ENCODE measurements around the gene CNTNAP2. TPM values are rescaled to one million over a fixed set of nuclear protein-coding genes. Genes with fewer than 3 reads are reported as not detected.

The CNTNAP2 gene
- total and polyA plus RNA-seq, 8 donors, result 0.94 to 42.5 (median 38.6) TPM

- no peak for TF ChIP-seq CTCF (IDR thresholded peaks at IDR 0.05)
- Histone ChIP-seq H3K4me1 (no peaks in the 10 kb centered on the region), H3K36me3 (no peaks in the 10 kb centered on the region), H3K9me3 (no peaks in the 10 kb centered on the region), H3K27ac (no peak overlapping the region), H3K27me3 (no peaks in the 10 kb centered on the region), H3K4me3 (no peak overlapping the region)
- no peak for ATAC-seq
- no peak for DNase-seq
- intact Hi-C loops (cut with DNase I), result no loop called here
These were observed 844.3 kb downstream of the CNTNAP2 start for GRCh38 chr7:146960773-146961391.

GRCh38 chr7:146961617-146962016, 845.0 kb downstream of the CNTNAP2 start:
- H3K4me1 ChIP-seq, result no peaks in the 10 kb centered on the region
- TF ChIP-seq CTCF (IDR thresholded peaks at IDR 0.05), result no peak
- H3K27ac ChIP-seq, result no peak overlapping the region
- H3K9me3 ChIP-seq, result peaks cover 0 to 1% of the 10 kb centered on the region in 2 donors
- H3K36me3 ChIP-seq, result no peaks in the 10 kb centered on the region
- no peak for DNase-seq
- H3K27me3 ChIP-seq, result no peaks in the 10 kb centered on the region
- ATAC-seq, result no peak
- intact Hi-C loops (cut with DNase I), result no loop called here
- H3K4me3 ChIP-seq, result no peak overlapping the region

- H3K36me3 ChIP-seq, result no peaks in the 10 kb centered on the region
- DNase-seq (no peak), ATAC-seq (no peak)
- no peaks in the 10 kb centered on the region for H3K4me1 ChIP-seq
- no peaks in the 10 kb centered on the region for H3K27me3 ChIP-seq
- H3K27ac ChIP-seq, result no peak overlapping the region
- H3K4me3 ChIP-seq, result no peak overlapping the region
- H3K9me3 ChIP-seq, result peaks cover 0 to 1% of the 10 kb centered on the region in 2 donors
- TF ChIP-seq CTCF (IDR thresholded peaks at IDR 0.05), result no peak
- intact Hi-C loops (cut with DNase I), result no loop called here
These were observed 849.7 kb downstream of the CNTNAP2 start for GRCh38 chr7:146966274-146966673.

- TF ChIP-seq CTCF (IDR thresholded peaks at IDR 0.05), result no peak
- H3K36me3 ChIP-seq, result no peaks in the 10 kb centered on the region
- DNase-seq (no peak), ATAC-seq (no peak)
- no peaks in the 10 kb centered on the region for H3K27me3 ChIP-seq
- no peaks in the 10 kb centered on the region for H3K9me3 ChIP-seq
- intact Hi-C loops (cut with DNase I), result no loop called here
- H3K4me3 ChIP-seq, result no peak overlapping the region
- no peaks in the 10 kb centered on the region for H3K4me1 ChIP-seq
- H3K27ac ChIP-seq, result no peak overlapping the region
These were observed 865.9 kb downstream of the CNTNAP2 start for GRCh38 chr7:146982482-146982881.

- intact Hi-C loops (cut with DNase I), result no loop called here
- DNase-seq (no peak), ATAC-seq (no peak)
- H3K36me3 ChIP-seq, result no peaks in the 10 kb centered on the region
- H3K4me1 ChIP-seq, result no peaks in the 10 kb centered on the region
- no peaks in the 10 kb centered on the region for H3K9me3 ChIP-seq
- H3K4me3 ChIP-seq, result no peak overlapping the region
- no peaks in the 10 kb centered on the region for H3K27me3 ChIP-seq
- no peak for TF ChIP-seq CTCF (IDR thresholded peaks at IDR 0.05)
- H3K27ac ChIP-seq, result no peak overlapping the region
These were observed 875.0 kb downstream of the CNTNAP2 start for GRCh38 chr7:146991596-146991995.

All from left lung (tissue), 10 donors.